ENCODE measurements around the gene OR4D5.

Gene OR4D5

DNA sequence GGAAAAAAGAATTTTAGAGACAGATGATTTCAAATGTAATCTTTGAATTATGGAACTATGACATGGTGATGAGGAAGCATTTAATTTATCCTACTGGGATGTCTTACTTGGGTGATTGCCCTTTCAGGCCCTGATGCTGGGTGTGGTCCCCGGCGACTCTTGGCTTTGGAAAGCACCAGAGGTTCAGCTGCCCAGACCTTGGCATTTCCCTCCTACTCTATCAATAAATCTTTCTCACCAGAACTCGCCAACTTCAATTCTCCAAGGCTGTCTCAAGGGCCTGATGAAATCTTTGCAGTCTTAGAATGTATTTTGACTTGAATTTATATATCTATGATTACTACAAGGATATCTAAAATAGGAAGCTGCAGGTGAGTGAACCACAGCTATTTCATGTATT, 18.5 kb upstream of the OR4D5 start:
- TF ChIP-seq CTCF (IDR thresholded peaks at IDR 0.05; ENCODE audit: control insufficient read depth, insufficient read depth, low read depth, low read length, missing control alignments) = no peak
- DNase-seq (ENCODE audit: low read depth) = no peak
- H3K4me3 ChIP-seq (ENCODE audit: control insufficient read depth, low read depth, low read length) = no peak overlapping the region

DNA sequence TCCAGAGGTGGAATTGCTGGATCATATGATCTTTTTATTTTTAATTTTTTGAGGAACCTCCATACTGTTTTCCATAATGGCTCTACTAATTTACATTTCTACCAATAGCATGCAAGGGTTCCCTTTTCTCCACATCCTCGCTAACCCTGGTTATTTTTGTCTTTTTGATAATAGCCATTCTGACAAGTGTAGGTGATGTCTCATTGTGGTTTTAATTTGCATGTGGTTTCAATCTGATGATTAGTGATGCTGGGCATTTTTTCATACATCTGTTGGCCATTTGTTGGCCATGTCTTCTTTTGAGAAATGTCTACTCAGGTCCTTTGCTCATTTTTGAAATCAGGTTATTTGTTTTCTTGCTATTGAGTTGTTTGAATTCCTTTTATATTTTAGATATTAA, 15.4 kb upstream of the OR4D5 start:
- H3K4me3 ChIP-seq (ENCODE audit: control insufficient read depth, low read depth, low read length) = no peak overlapping the region
- no peak for DNase-seq (ENCODE audit: low read depth)
- TF ChIP-seq CTCF (IDR thresholded peaks at IDR 0.05; ENCODE audit: control insufficient read depth, insufficient read depth, low read depth, low read length, missing control alignments) = no peak

GRCh38 chr11:123942413-123942812, 3.0 kb downstream of the OR4D5 start:
- no peak for DNase-seq (ENCODE audit: low read depth)
- no peak for TF ChIP-seq CTCF (IDR thresholded peaks at IDR 0.05; ENCODE audit: control insufficient read depth, insufficient read depth, low read depth, low read length, missing control alignments)
- H3K4me3 ChIP-seq (ENCODE audit: control insufficient read depth, low read depth, low read length) = no peak overlapping the region

DNA sequence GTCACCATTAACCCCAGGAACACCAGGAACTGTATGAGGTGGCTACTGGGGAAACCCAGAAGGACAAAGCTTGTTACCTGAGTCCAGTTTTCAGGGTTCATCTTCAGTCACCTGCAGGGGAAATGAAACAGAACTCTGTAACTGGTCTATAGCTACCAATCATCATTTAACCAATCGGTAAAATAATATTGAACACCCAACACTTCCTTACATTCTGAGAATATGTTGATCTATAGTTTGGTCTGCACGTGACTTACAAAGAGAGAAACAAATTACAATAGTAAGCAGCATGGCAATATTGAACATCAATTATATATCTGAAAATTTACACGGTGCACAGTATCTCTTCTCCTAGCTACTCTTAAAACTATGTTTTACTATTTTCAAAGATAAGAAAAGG, 4.3 kb downstream of the OR4D5 start, which contains the start of gene OR6T1:
Gene OR6T1, minus strand, starts transcription at position 101 of the 400 bp plus-strand sequence. Its CDS starts 0 bp downstream, at position 101.
- no peak within 1 kb of the TSS for H3K4me3 ChIP-seq (ENCODE audit: control insufficient read depth, low read depth, low read length)
- no peak for DNase-seq (ENCODE audit: low read depth)
- TF ChIP-seq CTCF (IDR thresholded peaks at IDR 0.05; ENCODE audit: control insufficient read depth, insufficient read depth, low read depth, low read length, missing control alignments) = no peak

- no peak for TF ChIP-seq CTCF (IDR thresholded peaks at IDR 0.05; ENCODE audit: control insufficient read depth, insufficient read depth, low read depth, low read length, missing control alignments)
- no peak overlapping the region for H3K4me3 ChIP-seq (ENCODE audit: control insufficient read depth, low read depth, low read length)
- no peak for DNase-seq (ENCODE audit: low read depth)
Observed at GRCh38 chr11:123945132-123945531, 5.7 kb downstream of the OR4D5 start.

DNA sequence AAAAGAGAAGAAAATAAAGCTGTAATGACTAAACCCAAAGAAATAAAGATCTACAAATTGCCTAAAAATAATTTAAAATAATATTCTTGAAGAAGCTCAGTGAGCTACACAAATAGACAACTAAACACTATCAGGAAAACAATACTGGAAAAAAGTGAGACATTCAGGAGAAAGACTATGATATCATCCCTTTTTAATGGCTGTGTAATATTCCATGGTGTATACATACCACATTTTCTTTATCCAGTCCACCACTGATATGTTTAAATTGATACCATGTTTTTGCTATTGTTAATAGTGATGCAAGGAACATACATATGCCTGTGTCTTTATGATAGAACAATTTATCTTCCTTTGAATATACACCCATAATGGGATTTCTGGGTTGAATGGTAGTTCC, 17.3 kb downstream of the OR4D5 start:
- H3K4me3 ChIP-seq (ENCODE audit: control insufficient read depth, low read depth, low read length) = no peak overlapping the region
- no peak for DNase-seq (ENCODE audit: low read depth)
- TF ChIP-seq CTCF (IDR thresholded peaks at IDR 0.05; ENCODE audit: control insufficient read depth, insufficient read depth, low read depth, low read length, missing control alignments) = no peak

DNA sequence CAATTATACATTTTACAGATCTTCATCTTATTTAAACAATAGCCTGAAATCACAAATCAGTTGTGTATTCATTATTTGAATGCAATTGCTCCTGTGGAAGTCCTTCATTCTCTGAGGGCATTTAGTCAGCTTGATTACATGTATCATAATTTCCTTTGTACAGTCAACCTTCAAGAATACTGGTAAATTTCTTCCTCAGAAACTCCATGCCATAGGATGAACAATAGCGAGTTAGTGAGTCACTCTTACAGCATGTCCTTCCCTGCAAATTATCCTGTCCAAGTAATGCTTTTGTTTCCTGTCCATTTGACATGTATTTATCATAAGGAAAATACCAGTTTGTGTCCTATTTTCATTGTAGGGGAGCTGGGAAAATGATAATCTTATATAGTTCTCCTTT, 34.4 kb downstream of the OR4D5 start:
- no peak for TF ChIP-seq CTCF (IDR thresholded peaks at IDR 0.05; ENCODE audit: control insufficient read depth, insufficient read depth, low read depth, low read length, missing control alignments)
- peak; percentile 20 for DNase-seq (ENCODE audit: low read depth)

More for the DNA sequence above, 34.4 kb downstream of the OR4D5 start:
- H3K4me3 ChIP-seq (ENCODE audit: control insufficient read depth, low read depth, low read length) = no peak overlapping the region
